Measurements from ENCODE around the gene AZGP1.
"Not testable (repeated sequence)": the region's sequence is repeated elsewhere in the genome, so short reads cannot be mapped to it uniquely, and the experiment has no call there.

The AZGP1 gene

DNA sequence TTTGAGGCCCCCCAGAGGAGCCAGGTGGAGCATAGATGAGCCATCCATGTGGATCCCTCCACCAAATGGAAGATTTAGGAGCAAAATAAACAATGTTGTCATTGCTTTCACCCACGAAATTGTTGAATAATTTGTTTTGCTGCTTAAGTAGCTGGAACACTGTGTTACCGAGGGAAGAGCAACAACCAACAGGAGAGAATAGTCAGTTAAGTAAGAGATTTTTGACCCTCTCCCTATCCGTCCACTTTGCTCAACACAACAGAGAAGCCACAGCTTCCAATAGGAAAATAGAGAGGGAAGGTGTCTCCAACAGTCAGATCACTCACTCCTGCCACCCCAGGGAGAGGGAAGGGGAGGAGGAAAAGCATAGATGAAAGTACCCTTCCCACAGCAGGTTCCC lies 35.7 kb upstream of the AZGP1 start:
- Histone ChIP-seq H3K4me1 (ENCODE audit: insufficient read depth, low read length, severe bottlenecking) (peaks cover 12% of the 10 kb centered on the region), H3K9me2 (ENCODE audit: low read depth, low read length) (no peaks in the 10 kb centered on the region), H4K20me1 (ENCODE audit: insufficient read depth, low read length) (no peaks in the 10 kb centered on the region), H3F3A (ENCODE audit: insufficient read depth, low read length) (no peaks in the 10 kb centered on the region), H3K27me3 (ENCODE audit: insufficient read depth, low read length) (peaks cover 4% of the 10 kb centered on the region; the same call in 1 of the 2 replicates), H2AFZ (ENCODE audit: low read length) (no peak overlapping the region), H3K36me3 (ENCODE audit: insufficient read depth, low read length) (no peaks in the 10 kb centered on the region), H3K79me2 (ENCODE audit: insufficient read depth, low read length) (peaks cover 9% of the 10 kb centered on the region), H3K9ac (ENCODE audit: low read length) (no peak overlapping the region), H3K4me3 (ENCODE audit: low read depth, low read length, poor library complexity, severe bottlenecking) (no peak overlapping the region), H3K9me3 (ENCODE audit: low read length) (no peaks in the 10 kb centered on the region), H3K27ac (ENCODE audit: low read depth, low read length, poor library complexity, severe bottlenecking) (no peak overlapping the region), H3K4me2 (ENCODE audit: low read length) (no peak overlapping the region)
- TF ChIP-seq EZH2 (IDR thresholded peaks at IDR 0.05; ENCODE audit: borderline replicate concordance, low read length) = no peak
- TF ChIP-seq, protein P1, sequence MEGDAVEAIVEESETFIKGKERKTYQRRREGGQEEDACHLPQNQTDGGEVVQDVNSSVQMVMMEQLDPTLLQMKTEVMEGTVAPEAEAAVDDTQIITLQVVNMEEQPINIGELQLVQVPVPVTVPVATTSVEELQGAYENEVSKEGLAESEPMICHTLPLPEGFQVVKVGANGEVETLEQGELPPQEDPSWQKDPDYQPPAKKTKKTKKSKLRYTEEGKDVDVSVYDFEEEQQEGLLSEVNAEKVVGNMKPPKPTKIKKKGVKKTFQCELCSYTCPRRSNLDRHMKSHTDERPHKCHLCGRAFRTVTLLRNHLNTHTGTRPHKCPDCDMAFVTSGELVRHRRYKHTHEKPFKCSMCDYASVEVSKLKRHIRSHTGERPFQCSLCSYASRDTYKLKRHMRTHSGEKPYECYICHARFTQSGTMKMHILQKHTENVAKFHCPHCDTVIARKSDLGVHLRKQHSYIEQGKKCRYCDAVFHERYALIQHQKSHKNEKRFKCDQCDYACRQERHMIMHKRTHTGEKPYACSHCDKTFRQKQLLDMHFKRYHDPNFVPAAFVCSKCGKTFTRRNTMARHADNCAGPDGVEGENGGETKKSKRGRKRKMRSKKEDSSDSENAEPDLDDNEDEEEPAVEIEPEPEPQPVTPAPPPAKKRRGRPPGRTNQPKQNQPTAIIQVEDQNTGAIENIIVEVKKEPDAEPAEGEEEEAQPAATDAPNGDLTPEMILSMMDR (IDR thresholded peaks at IDR 0.05; ENCODE audit: low read length) = no peak

GRCh38 chr7:100010901-100011300 lies 35.1 kb upstream of the AZGP1 start:
- Histone ChIP-seq H3K4me2 (ENCODE audit: low read length) (no peak overlapping the region), H2AFZ (ENCODE audit: low read length) (no peak overlapping the region), H4K20me1 (ENCODE audit: insufficient read depth, low read length) (no peaks in the 10 kb centered on the region), H3K27ac (ENCODE audit: low read depth, low read length, poor library complexity, severe bottlenecking) (no peak overlapping the region), H3K9ac (ENCODE audit: low read length) (no peak overlapping the region), H3F3A (ENCODE audit: insufficient read depth, low read length) (no peaks in the 10 kb centered on the region), H3K36me3 (ENCODE audit: insufficient read depth, low read length) (no peaks in the 10 kb centered on the region), H3K4me1 (ENCODE audit: insufficient read depth, low read length, severe bottlenecking) (peaks cover 6% of the 10 kb centered on the region), H3K9me2 (ENCODE audit: low read depth, low read length) (no peaks in the 10 kb centered on the region), H3K4me3 (ENCODE audit: low read depth, low read length, poor library complexity, severe bottlenecking) (no peak overlapping the region), H3K79me2 (ENCODE audit: insufficient read depth, low read length) (peaks cover 3% of the 10 kb centered on the region), H3K9me3 (ENCODE audit: low read length) (no peaks in the 10 kb centered on the region), H3K27me3 (ENCODE audit: insufficient read depth, low read length) (peaks cover 4% of the 10 kb centered on the region; the same call in 1 of the 2 replicates)
- no peak for TF ChIP-seq EZH2 (IDR thresholded peaks at IDR 0.05; ENCODE audit: borderline replicate concordance, low read length)
- TF ChIP-seq, protein P1 (IDR thresholded peaks at IDR 0.05; ENCODE audit: low read length) = no peak

- not testable (repeated sequence) for H3K9me3 ChIP-seq (ENCODE audit: low read length); H3K36me3 ChIP-seq (ENCODE audit: insufficient read depth, low read length); H3K79me2 ChIP-seq (ENCODE audit: insufficient read depth, low read length); H3K27ac ChIP-seq (ENCODE audit: low read depth, low read length, poor library complexity, severe bottlenecking); H3F3A ChIP-seq (ENCODE audit: insufficient read depth, low read length); H2AFZ ChIP-seq (ENCODE audit: low read length); H3K9me2 ChIP-seq (ENCODE audit: low read depth, low read length); H3K4me2 ChIP-seq (ENCODE audit: low read length); H4K20me1 ChIP-seq (ENCODE audit: insufficient read depth, low read length); H3K4me3 ChIP-seq (ENCODE audit: low read depth, low read length, poor library complexity, severe bottlenecking); H3K27me3 ChIP-seq (ENCODE audit: insufficient read depth, low read length); H3K9ac ChIP-seq (ENCODE audit: low read length); H3K4me1 ChIP-seq (ENCODE audit: insufficient read depth, low read length, severe bottlenecking)
These were observed 34.1 kb upstream of the AZGP1 start for GRCh38 chr7:100009952-100010351.

- H2AFZ ChIP-seq (ENCODE audit: low read length) = no peak overlapping the region
- no peak overlapping the region for H3K9ac ChIP-seq (ENCODE audit: low read length)
- no peaks in the 10 kb centered on the region for H3K36me3 ChIP-seq (ENCODE audit: insufficient read depth, low read length)
- TF ChIP-seq, protein P1 (IDR thresholded peaks at IDR 0.05; ENCODE audit: low read length) = no peak
- no peak for TF ChIP-seq EZH2 (IDR thresholded peaks at IDR 0.05; ENCODE audit: borderline replicate concordance, low read length)
- H3K79me2 ChIP-seq (ENCODE audit: insufficient read depth, low read length) = no peaks in the 10 kb centered on the region
- no peaks in the 10 kb centered on the region for H3K9me2 ChIP-seq (ENCODE audit: low read depth, low read length)
- no peaks in the 10 kb centered on the region for H3F3A ChIP-seq (ENCODE audit: insufficient read depth, low read length)
- H3K4me2 ChIP-seq (ENCODE audit: low read length) = no peak overlapping the region
- no peaks in the 10 kb centered on the region for H3K9me3 ChIP-seq (ENCODE audit: low read length)
- no peak overlapping the region for H3K27ac ChIP-seq (ENCODE audit: low read depth, low read length, poor library complexity, severe bottlenecking)
- no peak overlapping the region for H3K4me3 ChIP-seq (ENCODE audit: low read depth, low read length, poor library complexity, severe bottlenecking)
- H3K27me3 ChIP-seq (ENCODE audit: insufficient read depth, low read length) = peaks cover 10% of the 10 kb centered on the region; the same call in 1 of the 2 replicates
- H3K4me1 ChIP-seq (ENCODE audit: insufficient read depth, low read length, severe bottlenecking) = no peaks in the 10 kb centered on the region
- H4K20me1 ChIP-seq (ENCODE audit: insufficient read depth, low read length) = no peaks in the 10 kb centered on the region
These were observed 32.7 kb upstream of the AZGP1 start for GRCh38 chr7:100008525-100008924.
